NCI-H146 (cell line): ENCODE measurements around the gene SNX14.

ENCODE experiments used
- DNase-seq: peaks from one replicate; lab custom pipeline; 2025; lab: John Stamatoyannopoulos, UW

SNX14 gene

DNA sequence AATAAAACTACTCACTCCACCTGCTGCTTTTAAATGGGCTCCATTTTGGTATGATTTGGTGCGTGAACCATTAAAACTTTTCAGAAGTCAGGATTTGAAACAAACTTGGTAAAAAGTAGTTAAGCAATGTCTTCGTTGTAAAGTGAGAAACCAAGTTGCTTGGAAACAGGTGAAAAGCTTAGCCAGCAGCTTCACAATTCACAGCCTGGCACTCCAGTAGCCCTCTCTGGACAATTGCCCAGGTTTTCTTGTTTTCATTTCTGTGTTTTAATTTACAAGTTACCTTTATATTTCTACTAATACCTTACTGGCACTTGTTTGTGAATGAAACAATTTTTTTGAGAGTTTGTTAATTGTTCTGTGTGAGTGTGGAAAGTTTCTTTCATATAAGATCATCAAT, 131.0 kb downstream of the SNX14 start:
- DNase-seq: no peak

- no peak for DNase-seq
Observed at GRCh38 chr6:85461798-85462170, 131.9 kb downstream of the SNX14 start.

GRCh38 chr6:85460921-85461797, 132.5 kb downstream of the SNX14 start:
- no peak for DNase-seq

- DNase-seq: no peak
Observed at GRCh38 chr6:85460154-85460920, 133.3 kb downstream of the SNX14 start.

GRCh38 chr6:85459224-85459901, 134.3 kb downstream of the SNX14 start:
- no peak for DNase-seq

DNA sequence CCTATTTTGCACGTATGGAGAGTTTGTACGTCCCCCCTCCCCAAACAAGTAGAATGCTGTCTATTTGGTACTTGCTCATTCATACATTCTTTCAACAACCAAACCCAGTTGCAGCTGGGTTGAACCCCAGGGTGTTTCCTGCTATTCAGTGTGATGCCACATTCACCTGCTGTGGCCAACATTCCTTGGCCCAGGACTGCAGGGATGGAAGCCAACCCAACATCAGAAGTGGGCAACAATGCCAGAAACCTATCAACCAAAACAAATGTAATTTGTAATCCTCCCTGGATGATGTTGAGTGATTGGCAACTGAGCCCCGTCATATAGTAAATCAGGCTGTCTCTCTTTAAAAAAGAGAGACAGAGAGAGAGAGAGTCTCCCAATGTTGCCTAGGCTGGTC, 134.9 kb downstream of the SNX14 start:
- DNase-seq: no peak

GRCh38 chr6:85458184-85458583, 135.5 kb downstream of the SNX14 start:
- no peak for DNase-seq

- no peak for DNase-seq
Observed at GRCh38 chr6:85456782-85457181, 136.9 kb downstream of the SNX14 start.
